Sigmoid colon (tissue), 4 donors: ENCODE data around the gene RAB4B.

ENCODE experiments used
- CTCF ChIP-seq, 4 experiments: fragments of 450-650 bp in 3 of 4; fragments of 200-600 bp in 1 of 4; IDR thresholded peaks; one replicate each; pipeline ENCODE4 v1.5.1; 2016 to 2019; ENCODE audit warnings: antibody characterized with exemption in 4 of 4, mild to moderate bottlenecking in 3 of 4, moderate library complexity in 2 of 4
- EP300 ChIP-seq, 4 donors: sonication (generic); formaldehyde crosslinking; IDR thresholded peaks; one replicate each; pipeline ENCODE4 v1.6.1; 2017; ENCODE audit warnings: antibody characterized with exemption in 4 of 4
- POLR2A ChIP-seq, 2 donors: fragments of 450-650 bp; IDR thresholded peaks; one replicate each; pipeline ENCODE4 v1.6.1; 2016; ENCODE audit warnings: antibody characterized with exemption in 2 of 2, mild to moderate bottlenecking in 2 of 2, moderate library complexity in 2 of 2
- POLR2AphosphoS5 ChIP-seq, 4 donors: sonication (generic); formaldehyde crosslinking; IDR thresholded peaks; one replicate each; pipeline ENCODE4 v1.6.1; 2017; ENCODE audit warnings: antibody characterized with exemption in 4 of 4

GRCh38 chr19:40739030-40739839 lies 38.8 kb upstream of the RAB4B start:
- TF ChIP-seq EP300 (IDR thresholded peaks at IDR 0.05) (no peak), CTCF (IDR thresholded peaks at IDR 0.05) (no peak), POLR2AphosphoS5 (IDR thresholded peaks at IDR 0.05) (no peak), POLR2A (IDR thresholded peaks at IDR 0.05) (no peak)
